ENCODE data around the gene PURB.

- TF ChIP-seq NBN (IDR thresholded peaks at IDR 0.05) (no peak), KDM1A (IDR thresholded peaks at IDR 0.05; ENCODE audit: borderline replicate concordance) (no peak), ZBED1 (IDR thresholded peaks at IDR 0.05; ENCODE audit: borderline replicate concordance) (no peak)
These were observed 21.6 kb upstream of the PURB start for GRCh38 chr7:44906965-44907364.
